Posterior vena cava (tissue), 2 donors: ENCODE measurements around the gene MTA3. TPM values are rescaled to one million over a fixed set of nuclear protein-coding genes. Genes with fewer than 3 reads are reported as not detected.
"Not testable (repeated sequence)": the region's sequence is repeated elsewhere in the genome, so short reads cannot be mapped to it uniquely, and the experiment has no call there.

Experiments
- DNase-seq: peaks from one replicate; pipeline ENCODE4 v3.0.0-alpha.2; 2020; ENCODE audit warnings: low spot score
- intact Hi-C, 2 donors: fragments of 100-400 bp; cut with DNase I; formaldehyde crosslinking; loops; one replicate each; pipeline versions ENCODE4 v1.14.1 to v1.14.2; 2022 to 2023
- total RNA-seq, 2 donors: library from RNA; stranded (reverse); fragmentation: NEBNext Ultra II Directional; extraction: Animal tissue kit (Norgen Biotek cat#: 25700); gene quantifications; one replicate each; pipeline ENCODE4 v1.2.1, GENCODE V29; 2021
- donor health status: DM: yes; HTN: yes; CAD: no.
- donor health status: DM: yes; HTN: yes; CAD: no.

Gene MTA3
- total RNA-seq, 2 donors from 2014 or later = 29.7 to 30.3 TPM

DNA sequence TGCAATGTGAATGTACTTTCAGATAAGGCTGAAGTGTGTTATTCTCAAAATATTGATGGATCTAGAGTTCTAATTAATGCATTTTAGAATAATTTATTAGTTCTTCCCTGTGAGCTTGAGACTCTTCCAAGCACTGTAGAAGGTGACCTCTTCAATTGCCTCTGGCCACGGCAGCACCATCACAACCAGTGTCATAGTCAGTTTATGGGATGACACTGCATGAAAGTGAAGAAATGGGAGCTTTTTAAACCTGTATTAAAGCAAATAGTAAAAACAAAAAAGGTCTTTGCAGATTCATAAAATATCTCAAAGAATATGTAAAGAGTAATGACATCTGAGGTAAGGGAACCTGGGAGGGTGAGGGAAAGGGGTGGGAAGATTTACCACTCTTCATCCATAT, 143.5 kb downstream of the MTA3 start:
- intact Hi-C loops = no loop called here
- no peak for DNase-seq

DNA sequence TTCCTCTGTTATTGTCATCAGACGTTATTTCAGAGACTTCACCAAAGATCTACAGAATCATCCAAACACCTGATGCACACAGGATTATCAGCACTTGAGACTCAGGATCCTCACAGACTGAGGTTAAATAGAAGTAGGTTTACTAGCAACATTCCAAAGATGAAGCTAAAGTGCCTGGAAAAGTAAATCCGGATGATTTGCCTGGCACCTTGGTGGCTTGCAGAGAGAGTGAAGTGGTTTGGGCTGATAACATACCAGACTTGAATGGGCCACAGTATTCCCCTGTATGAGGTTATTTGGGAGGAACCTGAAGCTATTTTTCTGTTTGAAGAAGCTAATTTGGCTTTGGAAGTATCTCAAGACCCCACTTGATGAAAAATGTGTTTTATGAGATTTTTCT, 144.5 kb downstream of the MTA3 start:
- intact Hi-C loops = no loop called here
- no peak for DNase-seq

GRCh38 chr2:42713920-42714319, 145.5 kb downstream of the MTA3 start:
- intact Hi-C loops = no loop called here
- DNase-seq = no peak

GRCh38 chr2:42714686-42715085, 146.3 kb downstream of the MTA3 start:
- no peak for DNase-seq
- intact Hi-C loops = no loop called here

GRCh38 chr2:42721898-42722297, 153.5 kb downstream of the MTA3 start:
- DNase-seq = no peak
- intact Hi-C loops = loop anchor here in 1 of 2 donors (10.0 kb wide), 1 partner anchor 73 kb away; the partner anchor contains the start of gene HAAO

DNA sequence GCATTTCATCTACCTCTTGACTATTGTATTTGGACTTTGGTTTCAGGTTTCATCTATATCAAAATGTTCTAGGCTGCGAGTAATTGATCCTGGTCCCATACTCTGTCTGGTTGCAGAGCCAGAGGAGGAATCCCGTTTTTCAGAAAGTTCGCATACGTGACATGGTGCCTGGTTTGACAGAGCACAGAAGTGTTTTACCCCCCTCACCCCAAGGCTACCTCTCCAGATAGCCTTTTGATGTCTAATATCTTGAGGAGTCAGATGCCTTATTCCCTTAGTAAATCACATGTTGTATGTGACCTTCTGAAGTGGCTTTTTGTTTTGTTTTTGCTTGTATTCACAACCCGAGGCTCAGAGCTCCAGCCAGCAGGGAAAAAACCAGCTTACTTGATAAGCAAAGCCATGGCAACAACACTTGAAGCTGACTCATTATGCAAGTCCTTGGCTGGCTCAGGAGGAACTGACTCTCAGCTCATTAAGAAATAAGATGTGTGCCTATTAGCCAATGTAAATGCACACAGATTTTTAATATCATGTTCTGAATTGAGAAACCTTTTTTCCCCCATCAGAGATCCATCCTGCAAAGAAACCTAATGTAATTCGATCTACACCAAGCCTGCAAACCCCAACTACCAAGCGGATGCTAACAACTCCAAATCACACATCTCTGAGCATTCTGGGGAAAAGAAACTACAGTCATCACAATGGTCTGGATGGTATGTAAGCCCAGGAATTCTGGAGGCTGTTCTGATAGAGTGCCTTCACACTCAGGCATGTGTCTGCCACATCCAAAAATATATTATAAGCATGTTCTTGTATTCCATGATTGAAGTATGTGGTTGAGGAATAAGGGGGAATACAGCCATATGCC, 154.1 kb downstream of the MTA3 start:
- intact Hi-C loops = loop anchor here in 1 of 2 donors (10.0 kb wide), 1 partner anchor 72 kb away; the partner anchor contains the start of gene HAAO
- no peak for DNase-seq

- intact Hi-C loops = loop anchor here in 1 of 2 donors (10.0 kb wide), 1 partner anchor 71 kb away; the partner anchor contains the start of gene HAAO
- DNase-seq = no peak
These were observed 155.0 kb downstream of the MTA3 start for GRCh38 chr2:42723465-42723864.

GRCh38 chr2:42724886-42725285, 156.5 kb downstream of the MTA3 start:
- no peak for DNase-seq
- intact Hi-C loops = loop anchor here in 1 of 2 donors (10.0 kb wide), 1 partner anchor 70 kb away; the partner anchor contains the start of gene HAAO

GRCh38 chr2:42725657-42726056, 157.2 kb downstream of the MTA3 start:
- intact Hi-C loops = loop anchor here in 1 of 2 donors (10.0 kb wide), 1 partner anchor 69 kb away; the partner anchor contains the start of gene HAAO
- DNase-seq = no peak

DNA sequence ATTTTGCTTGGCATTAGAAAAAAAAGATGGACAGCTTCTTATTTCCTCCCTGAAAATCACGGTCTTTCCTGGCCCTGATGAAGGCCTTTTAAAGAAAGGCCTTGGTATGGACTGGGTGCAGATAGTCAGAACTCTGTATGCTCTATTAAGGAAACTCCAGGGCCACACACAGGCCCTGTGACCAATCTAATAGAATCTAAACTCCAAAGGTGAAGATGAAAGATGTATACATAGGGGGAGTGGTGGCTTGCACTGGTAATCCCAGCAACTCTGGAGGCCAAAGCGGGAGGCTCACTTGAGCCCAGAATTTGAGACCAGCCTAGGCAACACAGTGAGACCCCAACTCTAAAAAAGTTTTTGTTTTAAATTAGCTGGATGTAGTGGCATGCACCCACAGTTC, 158.2 kb downstream of the MTA3 start:
- intact Hi-C loops = loop anchor here in 1 of 2 donors (10.0 kb wide), 1 partner anchor 68 kb away; the partner anchor contains the start of gene HAAO
- no peak for DNase-seq

GRCh38 chr2:42731316-42731715, 162.9 kb downstream of the MTA3 start:
- DNase-seq, intact Hi-C loops: not testable (repeated sequence)

DNA sequence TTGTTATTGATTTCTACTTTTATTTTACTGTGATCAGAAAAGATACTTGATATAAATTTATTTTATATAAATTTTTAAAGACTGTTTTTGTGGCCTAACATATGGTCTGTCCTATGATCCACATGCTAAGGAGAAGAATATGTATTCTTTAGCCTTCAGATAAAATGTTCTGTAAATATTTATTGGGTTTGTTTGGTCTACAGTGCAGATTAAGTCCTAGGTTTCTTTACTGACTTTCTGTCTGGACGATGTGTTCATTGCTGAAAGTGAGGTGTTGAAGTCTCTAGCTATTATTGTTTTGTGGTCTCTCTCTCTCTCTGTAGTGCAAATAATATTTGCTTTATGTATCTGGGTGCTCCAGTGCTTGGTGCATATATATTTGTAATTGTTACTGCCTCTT, 165.4 kb downstream of the MTA3 start:
- intact Hi-C loops = no loop called here
- no peak for DNase-seq

DNA sequence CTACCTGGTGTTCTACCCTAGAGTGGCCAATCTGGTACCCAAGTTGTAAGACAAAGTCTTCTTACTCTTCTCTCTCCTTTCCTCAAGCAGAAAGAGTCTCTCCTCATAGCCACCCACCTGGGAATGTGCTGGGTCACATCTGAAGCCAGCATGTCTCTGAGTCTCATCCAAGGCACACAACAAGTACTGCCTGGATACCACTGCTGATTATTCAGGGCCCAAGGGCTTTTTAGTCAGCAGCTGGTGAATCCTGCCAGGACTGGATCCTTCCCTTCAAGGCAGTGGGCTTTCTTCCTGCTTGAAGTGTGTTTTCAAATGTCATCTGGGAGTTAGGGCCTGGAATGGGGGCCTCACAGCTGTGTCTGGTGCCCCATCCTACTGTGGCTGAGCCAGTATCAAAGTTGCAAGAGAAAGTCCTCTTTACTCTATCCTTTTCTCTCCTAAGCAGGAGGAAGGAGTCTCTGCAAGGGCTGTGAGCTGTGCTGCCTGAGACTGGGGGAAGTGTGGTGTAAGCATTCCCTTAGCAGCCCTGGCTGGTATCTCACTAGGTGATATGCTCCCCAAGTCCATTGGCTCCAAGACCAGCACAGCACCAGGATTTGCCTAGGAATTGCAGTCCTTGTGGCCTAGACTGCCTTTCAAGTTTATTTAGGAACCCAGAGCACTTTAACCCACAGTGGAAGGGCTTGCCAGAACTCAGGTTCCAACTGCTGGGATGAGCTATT, 168.3 kb downstream of the MTA3 start:
- no peak for DNase-seq
- intact Hi-C loops = no loop called here

DNA sequence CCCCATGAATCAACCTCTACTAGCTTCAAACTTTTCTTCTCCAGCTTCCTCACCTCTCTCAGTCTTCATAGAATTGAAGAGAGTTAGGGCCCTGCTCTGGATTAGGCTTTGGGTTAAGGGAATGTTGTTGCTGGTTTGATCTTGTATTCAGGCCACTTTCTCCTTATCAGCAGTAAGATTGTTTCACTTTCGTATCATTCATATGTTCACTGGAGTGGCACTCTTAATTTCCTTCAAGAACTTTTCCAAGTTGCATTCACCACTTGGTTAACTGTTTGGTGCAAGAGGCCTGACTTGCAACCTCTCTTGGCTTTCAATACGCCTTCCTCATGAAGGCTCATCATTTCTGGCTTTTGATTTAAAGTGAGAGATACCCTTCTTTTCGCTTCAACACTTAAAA, 172.7 kb downstream of the MTA3 start:
- intact Hi-C loops = no loop called here

DNA sequence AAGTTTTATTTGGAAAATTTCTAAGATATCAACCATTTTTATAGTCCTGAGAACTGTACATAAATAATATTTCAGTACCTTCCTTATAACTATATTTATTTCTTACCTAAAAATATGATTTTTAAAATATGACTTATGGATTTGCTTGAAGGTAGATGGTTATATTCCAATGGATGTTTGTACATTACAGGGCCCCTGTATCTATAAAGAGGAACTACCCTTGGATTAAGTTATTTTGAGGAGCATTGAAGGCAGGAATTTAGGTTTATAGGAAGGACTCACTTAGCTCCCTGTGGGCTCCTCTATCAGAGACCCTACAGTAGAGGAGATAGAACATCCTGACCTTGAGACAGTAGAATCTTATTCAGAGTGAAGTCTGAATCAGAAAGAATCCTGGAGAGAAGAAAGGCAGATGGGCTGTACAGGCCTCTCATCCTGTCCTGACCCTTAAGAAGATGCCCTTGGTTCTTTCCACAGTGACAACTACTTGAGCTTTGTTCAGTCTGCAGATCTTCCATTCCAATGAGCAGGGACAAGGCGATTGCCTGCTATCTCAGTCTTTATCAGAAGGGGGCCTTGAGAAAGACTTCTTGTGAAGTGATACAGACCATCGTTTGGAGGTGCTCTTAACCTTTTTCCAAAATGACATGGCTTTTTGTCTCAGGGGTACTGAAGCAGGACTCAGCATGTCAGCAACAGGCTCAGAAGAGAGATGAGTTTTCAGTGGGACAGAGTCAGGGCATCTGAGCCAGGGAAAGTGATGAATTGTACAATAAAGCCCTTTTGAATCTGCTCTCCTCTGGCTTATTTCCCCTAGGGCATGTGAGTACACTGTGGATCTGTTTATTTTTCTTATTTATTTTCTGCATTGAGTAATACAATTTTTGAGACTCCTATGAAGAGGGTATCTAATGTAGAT, 174.6 kb downstream of the MTA3 start:
- DNase-seq = no peak
- intact Hi-C loops = loop anchor here in 1 of 2 donors (2.0 kb wide), 1 partner anchor 62 kb away; no protein-coding TSS in a partner anchor

More for the DNA sequence above, 172.7 kb downstream of the MTA3 start:
- DNase-seq = no peak

DNA sequence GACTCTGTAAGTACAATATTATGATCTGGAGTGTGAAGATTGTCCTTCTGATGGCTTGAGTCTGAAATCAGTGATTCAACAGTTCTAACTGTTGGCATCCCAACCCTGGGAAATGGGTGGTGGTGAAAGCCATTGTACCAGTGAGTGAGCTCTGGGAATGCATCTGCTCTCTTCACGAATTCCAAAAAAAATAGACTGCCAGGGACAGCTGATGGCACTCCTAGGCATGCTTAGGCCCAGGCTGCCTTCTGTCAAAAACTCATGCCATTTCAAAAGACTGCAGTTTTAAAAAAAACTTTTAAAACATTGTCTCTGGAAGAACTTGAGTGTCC, 175.2 kb downstream of the MTA3 start:
- intact Hi-C loops = loop anchor here in 1 of 2 donors (2.0 kb wide), 1 partner anchor 63 kb away; no protein-coding TSS in a partner anchor
- no peak for DNase-seq

DNA sequence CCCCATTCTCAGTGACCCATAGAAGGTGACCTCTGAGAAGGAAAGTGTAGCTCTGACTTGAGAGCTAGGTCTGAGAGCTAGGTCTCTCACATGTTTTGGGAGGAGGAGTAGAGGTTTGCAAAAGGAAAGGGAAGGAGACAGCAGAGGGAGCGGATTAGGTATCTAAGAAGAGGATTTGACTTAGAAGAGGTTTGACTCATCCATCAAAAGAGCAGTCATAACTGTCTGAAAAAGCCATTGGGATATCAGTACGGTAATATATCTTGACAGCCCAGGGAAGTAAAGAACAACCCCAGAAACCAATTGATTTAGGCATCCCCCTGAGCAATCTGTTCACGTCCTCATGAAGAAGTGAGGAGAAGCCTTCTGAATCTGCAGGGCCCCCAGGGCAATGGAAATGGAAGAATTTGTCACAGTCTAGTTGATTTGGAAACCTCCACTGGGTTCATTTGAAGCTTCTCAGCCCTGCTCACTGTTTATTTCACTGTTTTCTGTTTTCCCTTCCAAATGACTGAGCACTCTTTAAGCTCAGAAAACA, 176.2 kb downstream of the MTA3 start:
- intact Hi-C loops = no loop called here
- no peak for DNase-seq

- no peak for DNase-seq
- intact Hi-C loops = no loop called here
These were observed 179.0 kb downstream of the MTA3 start for GRCh38 chr2:42747422-42747821.

DNA sequence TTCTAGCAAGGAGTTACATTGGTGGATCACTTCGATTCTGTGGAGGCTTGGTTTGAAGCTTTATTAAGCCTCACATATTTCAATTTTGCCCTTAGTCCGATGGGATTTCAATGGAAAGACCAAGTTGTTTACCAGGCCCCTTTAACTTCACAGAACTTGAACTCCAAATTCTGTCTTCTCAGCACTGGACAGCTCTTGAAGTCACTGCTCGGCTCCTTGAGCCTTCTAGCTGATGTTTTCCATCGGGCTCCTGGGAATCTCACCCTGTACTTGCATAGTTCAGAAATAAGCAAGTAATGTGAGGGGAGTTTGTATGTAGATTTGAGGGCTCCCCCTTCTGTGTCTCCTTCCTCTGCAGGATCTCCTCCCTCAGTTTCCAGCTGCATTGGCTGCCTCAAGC, 180.4 kb downstream of the MTA3 start:
- DNase-seq = no peak

More for the DNA sequence above, 180.4 kb downstream of the MTA3 start:
- intact Hi-C loops = no loop called here
